Measurements from ENCODE around the gene ATG10.
A peak's percentile ranks its signal among the peaks of the same experiment; 100 is the strongest.

The ATG10 gene

DNA sequence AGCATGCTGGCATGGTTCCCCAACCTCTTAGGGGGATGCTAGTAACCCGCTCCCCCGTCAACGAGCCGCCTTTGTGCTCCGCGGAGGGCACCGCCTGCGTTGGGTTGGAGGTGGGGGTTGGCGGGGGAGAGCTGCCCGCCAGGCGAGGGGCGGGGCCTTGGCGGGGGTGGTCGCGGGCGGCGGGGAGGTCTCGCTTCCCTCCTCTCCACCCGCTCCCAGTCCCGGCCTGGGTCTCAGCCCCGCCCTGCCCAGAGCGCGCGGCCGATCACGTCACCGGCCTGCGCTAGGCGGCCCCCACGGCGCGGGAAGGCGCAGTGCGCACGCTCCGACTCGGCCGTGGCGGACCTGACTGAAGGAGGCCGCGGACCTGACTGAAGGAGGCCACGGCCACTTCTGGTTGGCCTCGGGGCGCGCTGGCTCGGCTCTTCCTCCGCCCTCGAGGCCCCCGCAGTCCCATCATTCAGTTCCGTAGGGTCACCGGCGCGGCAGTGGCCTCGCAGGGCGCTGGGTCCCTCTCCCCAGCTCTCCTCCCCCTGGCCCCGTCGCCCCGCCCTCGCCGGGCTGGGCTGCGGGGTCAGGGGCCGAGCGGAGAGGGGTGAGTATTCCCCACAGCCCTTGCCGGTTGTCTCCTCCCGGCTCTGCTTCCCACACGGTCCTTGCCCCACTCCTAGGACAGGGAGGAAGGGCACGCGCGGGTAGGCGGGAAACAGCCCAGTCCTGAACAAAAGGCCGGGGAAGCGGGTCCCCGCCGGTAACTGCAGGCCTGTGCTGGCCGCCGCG, at the start of gene ATG10:
ATG10 (plus strand) TSS at position 312 of the 780 bp plus-strand sequence. CDS start 15,548 bp downstream, outside the sequence.
- peak within 1 kb of the TSS; percentile 76 for H3K4me3 ChIP-seq (ENCODE audit: low read depth, low read length)
- TF ChIP-seq, protein P1, sequence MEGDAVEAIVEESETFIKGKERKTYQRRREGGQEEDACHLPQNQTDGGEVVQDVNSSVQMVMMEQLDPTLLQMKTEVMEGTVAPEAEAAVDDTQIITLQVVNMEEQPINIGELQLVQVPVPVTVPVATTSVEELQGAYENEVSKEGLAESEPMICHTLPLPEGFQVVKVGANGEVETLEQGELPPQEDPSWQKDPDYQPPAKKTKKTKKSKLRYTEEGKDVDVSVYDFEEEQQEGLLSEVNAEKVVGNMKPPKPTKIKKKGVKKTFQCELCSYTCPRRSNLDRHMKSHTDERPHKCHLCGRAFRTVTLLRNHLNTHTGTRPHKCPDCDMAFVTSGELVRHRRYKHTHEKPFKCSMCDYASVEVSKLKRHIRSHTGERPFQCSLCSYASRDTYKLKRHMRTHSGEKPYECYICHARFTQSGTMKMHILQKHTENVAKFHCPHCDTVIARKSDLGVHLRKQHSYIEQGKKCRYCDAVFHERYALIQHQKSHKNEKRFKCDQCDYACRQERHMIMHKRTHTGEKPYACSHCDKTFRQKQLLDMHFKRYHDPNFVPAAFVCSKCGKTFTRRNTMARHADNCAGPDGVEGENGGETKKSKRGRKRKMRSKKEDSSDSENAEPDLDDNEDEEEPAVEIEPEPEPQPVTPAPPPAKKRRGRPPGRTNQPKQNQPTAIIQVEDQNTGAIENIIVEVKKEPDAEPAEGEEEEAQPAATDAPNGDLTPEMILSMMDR (IDR thresholded peaks at IDR 0.05; ENCODE audit: low read depth, low read length) = no peak

DNA sequence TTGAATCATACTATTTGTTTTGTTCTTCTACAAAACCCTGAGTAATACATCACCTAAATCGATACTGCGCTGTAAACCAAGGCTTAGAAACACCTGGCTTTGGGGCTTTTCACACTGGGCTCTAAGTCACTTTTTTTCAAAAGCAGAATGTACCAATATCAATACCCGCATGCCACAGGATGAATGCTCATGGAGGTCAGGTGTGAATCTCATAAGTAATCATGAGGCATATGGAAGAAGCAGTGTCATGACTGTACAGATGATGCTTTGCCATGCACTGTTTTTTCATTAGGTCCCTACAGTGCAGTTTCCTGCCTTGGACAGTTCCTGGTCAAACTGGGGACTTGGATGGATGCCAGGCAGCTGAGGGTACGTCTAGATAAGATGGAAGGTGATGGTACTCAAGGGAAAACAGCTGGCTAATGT, 49.0 kb upstream of the ATG10 start:
- TF ChIP-seq, protein P1 (IDR thresholded peaks at IDR 0.05; ENCODE audit: low read depth, low read length) = no peak
- no peak overlapping the region for H3K4me3 ChIP-seq (ENCODE audit: low read depth, low read length)

DNA sequence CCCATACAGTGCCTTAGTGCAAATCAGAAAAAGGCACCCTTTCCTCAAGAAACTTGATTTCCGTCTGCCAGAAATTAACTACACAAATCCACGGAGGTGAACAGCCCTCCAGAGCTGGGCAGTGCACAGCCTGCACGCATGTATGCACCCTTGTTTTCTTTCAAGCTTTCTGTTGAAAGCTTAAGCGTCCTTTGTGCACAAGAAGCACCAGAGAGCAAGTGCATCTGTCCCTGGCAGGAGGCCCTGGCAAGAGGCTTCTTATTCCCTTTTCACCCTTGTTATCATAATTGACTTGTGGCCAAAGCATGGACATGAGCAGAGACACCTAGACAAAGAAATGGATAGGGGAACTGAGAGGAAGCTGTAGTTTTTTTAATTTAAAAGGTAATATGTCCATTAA, 47.4 kb upstream of the ATG10 start:
- no peak overlapping the region for H3K4me3 ChIP-seq (ENCODE audit: low read depth, low read length)
- TF ChIP-seq, protein P1 (IDR thresholded peaks at IDR 0.05; ENCODE audit: low read depth, low read length) = no peak

DNA sequence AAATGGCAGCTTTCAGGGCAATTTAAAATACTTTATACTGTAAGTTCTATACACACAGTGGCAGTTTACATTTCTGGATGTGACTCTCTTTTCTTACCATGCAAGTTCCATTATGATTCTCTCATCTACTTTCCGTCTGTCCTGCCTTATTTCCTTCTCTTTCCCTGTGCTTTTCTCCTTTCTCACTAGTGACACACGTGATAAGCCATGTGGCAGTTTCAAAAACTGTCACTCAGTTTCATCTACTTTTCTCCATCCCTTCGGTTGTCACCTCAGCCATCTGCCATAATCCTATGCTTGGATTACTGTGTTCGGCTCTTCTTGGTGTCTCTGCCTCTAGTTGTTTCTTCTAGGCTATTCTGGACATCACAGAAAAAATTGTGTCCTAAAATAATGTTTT, 46.8 kb upstream of the ATG10 start:
- H3K4me3 ChIP-seq (ENCODE audit: low read depth, low read length) = no peak overlapping the region
- TF ChIP-seq, protein P1 (IDR thresholded peaks at IDR 0.05; ENCODE audit: low read depth, low read length) = no peak

DNA sequence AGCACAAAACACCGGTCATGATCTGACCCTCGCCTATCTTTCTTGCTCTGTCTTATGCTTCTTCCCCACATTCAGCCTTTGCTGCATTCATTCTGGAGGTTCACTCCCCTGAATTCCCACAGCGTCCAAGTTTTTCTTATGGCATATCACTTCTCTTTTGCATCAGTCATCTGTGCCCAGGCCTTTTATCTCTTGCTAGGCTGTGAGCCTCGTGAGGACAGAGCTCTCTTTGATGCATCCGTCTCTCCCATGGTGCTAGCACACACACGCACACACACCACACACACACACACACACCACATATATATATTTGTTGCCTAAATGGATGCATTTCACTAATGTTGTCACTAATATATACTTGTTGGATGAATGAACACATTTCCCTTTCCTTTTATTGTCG, 45.8 kb upstream of the ATG10 start:
- TF ChIP-seq, protein P1 (IDR thresholded peaks at IDR 0.05; ENCODE audit: low read depth, low read length) = no peak
- no peak overlapping the region for H3K4me3 ChIP-seq (ENCODE audit: low read depth, low read length)

DNA sequence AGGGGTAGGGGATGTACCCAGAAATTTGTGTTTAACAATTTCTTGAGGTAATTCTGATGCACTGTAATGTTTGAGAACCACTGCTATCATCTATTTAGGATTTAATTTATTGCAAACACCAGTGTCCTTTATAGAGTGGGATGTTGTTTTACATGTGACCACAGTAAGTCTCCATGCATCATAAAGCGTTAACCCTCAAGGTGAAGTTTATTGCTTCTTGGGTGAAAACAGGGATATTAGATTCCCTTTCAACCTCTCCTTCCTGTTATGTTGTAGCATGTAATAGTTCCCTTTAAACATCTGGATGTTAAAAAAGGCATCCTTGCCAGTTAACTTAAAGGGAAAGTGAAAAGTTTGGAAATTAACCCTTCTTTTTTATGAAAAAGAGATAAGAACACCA, 35.8 kb upstream of the ATG10 start:
- H3K4me3 ChIP-seq (ENCODE audit: low read depth, low read length) = no peak overlapping the region
- TF ChIP-seq, protein P1 (IDR thresholded peaks at IDR 0.05; ENCODE audit: low read depth, low read length) = no peak

DNA sequence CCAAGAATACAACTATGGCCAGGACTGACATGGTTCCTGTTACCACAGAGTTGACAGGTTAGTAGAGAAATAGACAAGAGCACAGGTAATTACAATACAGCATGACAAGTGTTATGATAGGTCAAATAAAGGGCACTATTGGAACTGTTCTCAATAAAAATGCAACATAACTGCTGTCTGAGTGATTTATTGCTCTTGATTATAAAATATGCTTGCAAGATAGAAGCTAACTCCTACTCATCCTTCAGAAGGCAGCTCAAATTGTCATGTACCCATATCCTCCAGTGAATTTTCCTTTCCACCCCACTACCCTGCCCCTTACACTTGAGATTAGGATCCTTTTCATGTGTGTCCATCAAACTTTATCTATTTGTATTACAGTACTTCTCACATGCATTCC, 35.1 kb upstream of the ATG10 start:
- H3K4me3 ChIP-seq (ENCODE audit: low read depth, low read length) = no peak overlapping the region
- TF ChIP-seq, protein P1 (IDR thresholded peaks at IDR 0.05; ENCODE audit: low read depth, low read length) = no peak
